SU-DHL-6 (cell line): ENCODE data around the gene PPP4R1.
"Not testable (repeated sequence)": the region's sequence is repeated elsewhere in the genome, so short reads cannot be mapped to it uniquely, and the experiment has no call there.

ENCODE experiments used
- H2AFZ ChIP-seq: fragments of 200-600 bp; sonication (generic); 2 replicates; pipeline ENCODE4 v1.6.1; 2014; ENCODE audit warnings: low read depth, mild to moderate bottlenecking, moderate library complexity, mixed read lengths, antibody characterized with exemption, low read length; ENCODE audit not compliant: severe bottlenecking
- H3F3A ChIP-seq: fragments of 200-600 bp; shearing (Covaris generic); 2 replicates; pipeline ENCODE4 v1.6.0; 2016; ENCODE audit warnings: antibody characterized with exemption, mild to moderate bottlenecking; ENCODE audit not compliant: insufficient read depth
- H3K27ac ChIP-seq: fragments of 200-600 bp; sonication (generic); 2 replicates; pipeline ENCODE4 v1.5.1; 2016; ENCODE audit warnings: low read depth, mild to moderate bottlenecking, low read length, moderate library complexity, mixed read lengths
- H3K27me3 ChIP-seq: fragments of 200-600 bp; sonication (generic), shearing (Covaris generic); 2 replicates; pipeline ENCODE4 v1.6.0; 2014; ENCODE audit warnings: mild to moderate bottlenecking, low read length
- H3K36me3 ChIP-seq: fragments of 200-600 bp; sonication (generic); 2 replicates; pipeline ENCODE4 v1.6.1; 2014; ENCODE audit warnings: mild to moderate bottlenecking, low read length, mixed read lengths
- H3K4me2 ChIP-seq: fragments of 300-600, 200-600 bp; shearing (Covaris generic), sonication (generic); 2 replicates; pipeline ENCODE4 v1.6.0; 2014; ENCODE audit warnings: low read length, low read depth, mild to moderate bottlenecking; ENCODE audit not compliant: poor library complexity, severe bottlenecking
- H3K4me3 ChIP-seq: fragments of 200-600 bp; sonication (generic); 2 replicates; pipeline ENCODE4 v1.5.1; 2014; ENCODE audit warnings: antibody characterized with exemption, low read length, mild to moderate bottlenecking, mixed read lengths; ENCODE audit not compliant: insufficient read depth, poor library complexity, severe bottlenecking
- H3K79me2 ChIP-seq: fragments of 200-600 bp; sonication (generic); 2 replicates; pipeline ENCODE4 v1.6.1; 2014; ENCODE audit warnings: mild to moderate bottlenecking, low read length, moderate library complexity; ENCODE audit not compliant: insufficient read depth
- H3K9ac ChIP-seq: fragments of 200-600 bp; sonication (generic); 2 replicates; pipeline ENCODE4 v1.7.0; 2014; ENCODE audit warnings: mild to moderate bottlenecking, low read length
- H3K9me2 ChIP-seq: fragments of 200-600 bp; sonication (generic); replicated peaks from 2 replicates; pipeline ENCODE4 v1.6.1; 2014; ENCODE audit warnings: low read length; ENCODE audit not compliant: insufficient read depth
- H3K9me3 ChIP-seq: fragments of 200-600 bp; sonication (generic); 2 replicates; pipeline ENCODE4 v1.6.1; 2014; ENCODE audit warnings: low read length, mixed read lengths; ENCODE audit not compliant: insufficient read depth
- H4K20me1 ChIP-seq: fragments of 200-600 bp; sonication (generic); 2 replicates; pipeline ENCODE4 v1.6.1; 2014; ENCODE audit warnings: low read depth, mild to moderate bottlenecking, antibody characterized with exemption, low read length, moderate library complexity, mixed read lengths
- EZH2phosphoT487 ChIP-seq: fragments of 200-600 bp; sonication (generic), shearing (Covaris generic); conservative IDR thresholded peaks from 2 replicates; pipeline ENCODE4 v1.6.1; 2018; ENCODE audit warnings: mild to moderate bottlenecking, antibody characterized with exemption, low read length, moderate library complexity, mixed read lengths
- TF ChIP-seq, protein P1 (sequence below): fragments of 200-600 bp; sonication (generic); IDR thresholded peaks from one replicate; pipeline ENCODE4 v1.5.1; 2017; ENCODE audit warnings: antibody characterized with exemption, mild to moderate bottlenecking, low read length, moderate library complexity; ENCODE audit not compliant: insufficient read depth, poor library complexity, severe bottlenecking

PPP4R1 gene

GRCh38 chr18:9647496-9648323 is 33.4 kb upstream of the PPP4R1 start:
- Histone ChIP-seq H3K4me2 (no peak overlapping the region), H3K9me2 (no peaks in the 10 kb centered on the region), H3F3A (no peaks in the 10 kb centered on the region), H3K79me2 (no peaks in the 10 kb centered on the region), H3K27me3 (no peaks in the 10 kb centered on the region), H3K9ac (no peak overlapping the region), H3K27ac (no peak overlapping the region), H4K20me1 (no peaks in the 10 kb centered on the region), H3K9me3 (no peaks in the 10 kb centered on the region), H3K4me3 (no peak overlapping the region), H2AFZ (no peak overlapping the region), H3K36me3 (no peaks in the 10 kb centered on the region)
- no peak for TF ChIP-seq EZH2phosphoT487
- TF ChIP-seq, protein P1, sequence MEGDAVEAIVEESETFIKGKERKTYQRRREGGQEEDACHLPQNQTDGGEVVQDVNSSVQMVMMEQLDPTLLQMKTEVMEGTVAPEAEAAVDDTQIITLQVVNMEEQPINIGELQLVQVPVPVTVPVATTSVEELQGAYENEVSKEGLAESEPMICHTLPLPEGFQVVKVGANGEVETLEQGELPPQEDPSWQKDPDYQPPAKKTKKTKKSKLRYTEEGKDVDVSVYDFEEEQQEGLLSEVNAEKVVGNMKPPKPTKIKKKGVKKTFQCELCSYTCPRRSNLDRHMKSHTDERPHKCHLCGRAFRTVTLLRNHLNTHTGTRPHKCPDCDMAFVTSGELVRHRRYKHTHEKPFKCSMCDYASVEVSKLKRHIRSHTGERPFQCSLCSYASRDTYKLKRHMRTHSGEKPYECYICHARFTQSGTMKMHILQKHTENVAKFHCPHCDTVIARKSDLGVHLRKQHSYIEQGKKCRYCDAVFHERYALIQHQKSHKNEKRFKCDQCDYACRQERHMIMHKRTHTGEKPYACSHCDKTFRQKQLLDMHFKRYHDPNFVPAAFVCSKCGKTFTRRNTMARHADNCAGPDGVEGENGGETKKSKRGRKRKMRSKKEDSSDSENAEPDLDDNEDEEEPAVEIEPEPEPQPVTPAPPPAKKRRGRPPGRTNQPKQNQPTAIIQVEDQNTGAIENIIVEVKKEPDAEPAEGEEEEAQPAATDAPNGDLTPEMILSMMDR: no peak

GRCh38 chr18:9643549-9643948 is 29.2 kb upstream of the PPP4R1 start:
- H3F3A ChIP-seq: no peaks in the 10 kb centered on the region
- no peaks in the 10 kb centered on the region for H3K9me3 ChIP-seq
- H3K27ac ChIP-seq: no peak overlapping the region
- H4K20me1 ChIP-seq: no peaks in the 10 kb centered on the region
- H3K36me3 ChIP-seq: no peaks in the 10 kb centered on the region
- TF ChIP-seq, protein P1: no peak
- no peak for TF ChIP-seq EZH2phosphoT487
- H3K79me2 ChIP-seq: no peaks in the 10 kb centered on the region
- H3K4me3 ChIP-seq: no peak overlapping the region
- H3K4me2 ChIP-seq: no peak overlapping the region
- no peaks in the 10 kb centered on the region for H3K27me3 ChIP-seq
- no peak overlapping the region for H3K9ac ChIP-seq
- H3K9me2 ChIP-seq: no peaks in the 10 kb centered on the region
- no peak overlapping the region for H2AFZ ChIP-seq

- no peak overlapping the region for H2AFZ ChIP-seq
- no peaks in the 10 kb centered on the region for H3K36me3 ChIP-seq
- no peak overlapping the region for H3K4me2 ChIP-seq
- H3K9me3 ChIP-seq: no peaks in the 10 kb centered on the region
- H3K9ac ChIP-seq: no peak overlapping the region
- H3K79me2 ChIP-seq: no peaks in the 10 kb centered on the region
- H3F3A ChIP-seq: no peaks in the 10 kb centered on the region
- TF ChIP-seq, protein P1: no peak
- TF ChIP-seq EZH2phosphoT487: no peak
- no peaks in the 10 kb centered on the region for H4K20me1 ChIP-seq
- no peak overlapping the region for H3K4me3 ChIP-seq
- H3K27me3 ChIP-seq: no peaks in the 10 kb centered on the region
- H3K9me2 ChIP-seq: no peaks in the 10 kb centered on the region
- no peak overlapping the region for H3K27ac ChIP-seq
Measured at GRCh38 chr18:9642799-9643462, 28.6 kb upstream of the PPP4R1 start.

GRCh38 chr18:9641081-9641480 is 26.7 kb upstream of the PPP4R1 start:
- H3K9me3 ChIP-seq, H3K79me2 ChIP-seq, H3K4me2 ChIP-seq, H3K9me2 ChIP-seq, H3K27me3 ChIP-seq, H3F3A ChIP-seq, H3K27ac ChIP-seq, H4K20me1 ChIP-seq, H2AFZ ChIP-seq, H3K9ac ChIP-seq, H3K36me3 ChIP-seq, H3K4me3 ChIP-seq: not testable (repeated sequence)
